HG03565 (cell line): ENCODE measurements around the gene SSBP3.

Experiments used
- ATAC-seq: cut with Tn5 transposase; IDR thresholded peaks from one replicate; pipeline ENCODE4 v1.9.1; 2021; ENCODE audit warnings: mild to moderate bottlenecking, moderate library complexity; ENCODE audit not compliant: unreplicated experiment

The SSBP3 gene

DNA sequence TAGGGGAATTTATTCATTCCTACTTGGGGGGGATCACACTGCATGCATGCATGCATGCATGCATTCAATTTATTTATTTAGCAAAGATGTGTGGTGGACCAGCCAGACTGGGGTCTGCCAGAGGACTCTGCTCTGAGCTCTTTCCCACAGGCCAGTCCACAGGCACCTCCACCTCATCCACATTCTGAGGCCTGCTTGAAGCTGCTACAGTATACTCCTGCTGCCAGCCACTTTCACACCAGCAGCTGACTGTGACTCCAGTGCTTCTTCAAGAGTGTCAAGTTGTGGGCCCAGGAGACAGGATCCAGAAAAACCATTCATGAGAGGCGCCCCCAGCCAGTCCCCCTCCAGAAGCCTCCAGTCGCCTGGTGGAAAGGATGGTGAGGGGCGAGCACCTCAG lies 30.9 kb downstream of the SSBP3 start:
- no peak for ATAC-seq

GRCh38 chr1:54374766-54375165 lies 31.4 kb downstream of the SSBP3 start:
- ATAC-seq: no peak

- no peak for ATAC-seq
These were observed 33.2 kb downstream of the SSBP3 start for GRCh38 chr1:54372978-54373377.

DNA sequence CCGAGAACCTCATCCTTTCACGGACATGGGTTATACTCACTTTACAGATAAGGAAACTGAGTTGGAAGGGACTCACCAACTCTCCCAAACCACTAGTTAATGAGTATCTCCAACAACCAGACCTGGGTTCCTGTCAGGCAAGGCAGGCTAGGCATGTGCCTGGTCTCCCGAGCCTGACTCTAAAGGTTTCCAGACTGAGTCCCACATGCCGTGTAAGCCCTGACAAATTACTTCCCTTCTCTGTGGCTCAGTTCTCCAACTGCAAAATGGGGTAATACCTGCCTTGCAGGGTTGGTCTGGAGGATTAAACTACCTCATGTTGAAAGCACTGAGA lies 34.3 kb downstream of the SSBP3 start:
- no peak for ATAC-seq

DNA sequence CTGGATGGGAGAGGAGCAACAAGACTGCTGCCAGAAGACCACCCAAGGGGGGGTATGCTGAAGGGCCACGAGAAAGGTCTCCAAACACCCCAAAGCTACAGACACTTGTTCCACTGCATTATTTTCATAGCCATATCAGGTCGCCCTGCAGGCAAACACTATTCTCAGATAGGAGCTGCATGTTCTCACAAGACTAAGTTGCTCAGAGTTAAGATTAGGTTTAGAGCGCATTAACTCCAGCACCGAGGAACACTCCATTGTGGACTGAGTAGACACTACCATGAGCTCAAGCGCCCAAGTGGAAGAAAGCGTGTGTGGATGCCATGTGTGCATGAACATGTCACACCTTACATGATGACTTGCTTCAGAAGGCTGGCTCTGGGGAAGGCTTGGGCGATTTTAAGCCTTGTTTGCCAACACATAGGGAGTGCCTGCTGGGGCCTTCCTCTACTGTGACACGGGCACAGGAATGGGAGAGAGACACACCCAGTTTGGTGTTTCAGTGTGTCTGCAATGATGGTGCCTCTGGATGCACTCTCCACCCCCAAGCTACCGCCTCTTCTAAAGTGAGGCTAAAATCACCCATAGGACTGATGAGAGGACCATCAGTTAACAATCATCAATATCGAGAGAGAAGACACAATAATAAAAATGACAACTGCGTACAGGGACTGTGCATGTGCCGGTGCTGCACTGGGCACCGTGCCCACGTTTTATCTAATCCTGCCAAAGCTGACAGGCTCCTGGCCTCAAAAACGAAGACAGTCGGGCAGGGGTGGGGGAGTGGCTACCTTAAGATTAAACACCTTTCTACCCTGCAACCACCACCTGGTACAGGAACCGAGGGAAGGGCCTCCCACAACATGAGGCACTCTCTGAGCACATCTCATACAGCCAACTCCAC lies 34.9 kb downstream of the SSBP3 start:
- no peak for ATAC-seq

- no peak for ATAC-seq
These were observed 35.8 kb downstream of the SSBP3 start for GRCh38 chr1:54370287-54370989.

DNA sequence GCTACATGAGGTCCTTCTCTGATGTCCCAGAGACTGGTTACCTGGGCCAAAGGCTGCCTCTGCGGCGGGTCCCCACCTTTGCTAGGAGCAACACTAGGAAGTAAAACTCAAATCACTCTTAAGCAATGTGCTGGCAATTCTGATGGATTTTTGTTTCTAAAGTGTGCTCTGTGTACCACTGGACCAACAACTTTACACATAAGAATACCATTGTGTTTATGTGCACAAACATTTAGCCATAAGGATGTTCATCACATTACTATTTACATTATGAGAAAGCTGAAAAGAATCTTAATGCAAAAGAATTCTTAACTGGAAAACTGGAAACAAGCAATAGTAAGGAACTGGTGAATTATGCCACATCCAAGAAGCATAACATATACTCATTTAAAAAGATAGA lies 38.6 kb downstream of the SSBP3 start:
- ATAC-seq: no peak

DNA sequence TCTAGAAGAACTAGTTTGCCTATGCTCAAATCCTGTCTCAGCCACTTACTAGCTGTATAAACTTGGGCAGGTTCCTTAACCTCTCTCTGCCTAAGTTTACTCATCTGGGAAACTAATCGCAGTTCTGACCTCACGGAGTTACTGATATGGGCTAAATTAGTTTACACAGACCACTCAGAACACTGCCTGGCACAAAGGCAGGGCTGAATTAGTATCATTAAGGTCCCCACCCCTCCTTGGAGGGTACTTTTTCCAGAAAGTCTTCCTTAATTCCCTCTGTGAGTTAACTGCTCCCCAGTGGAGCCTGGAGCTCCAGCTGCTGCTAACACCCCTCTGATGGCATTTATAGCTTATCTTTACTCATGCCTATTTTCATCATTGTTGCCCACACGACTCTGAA lies 40.3 kb downstream of the SSBP3 start:
- no peak for ATAC-seq

DNA sequence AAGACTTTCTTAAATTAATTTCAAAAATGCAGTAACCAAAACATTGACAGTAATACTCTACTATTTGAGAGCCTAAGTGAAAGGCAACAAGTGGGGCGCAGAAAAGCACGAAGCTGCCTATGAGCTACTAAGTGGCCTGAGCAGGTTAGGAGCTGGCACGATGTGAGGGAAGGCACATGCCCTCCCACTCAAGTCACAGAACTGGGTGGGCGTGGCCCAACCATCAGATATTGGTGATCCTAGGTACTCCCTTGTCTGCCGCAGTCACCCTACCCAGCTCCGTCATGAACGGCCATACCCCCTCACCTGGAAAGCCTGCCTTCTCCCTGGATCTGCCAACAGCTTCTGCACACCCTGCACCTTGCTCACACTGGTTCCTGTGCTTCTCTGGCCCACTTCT lies 40.8 kb downstream of the SSBP3 start:
- no peak for ATAC-seq

- no peak for ATAC-seq
These were observed 41.2 kb downstream of the SSBP3 start for GRCh38 chr1:54364995-54365394.

GRCh38 chr1:54364582-54364981 lies 41.6 kb downstream of the SSBP3 start:
- ATAC-seq: no peak

DNA sequence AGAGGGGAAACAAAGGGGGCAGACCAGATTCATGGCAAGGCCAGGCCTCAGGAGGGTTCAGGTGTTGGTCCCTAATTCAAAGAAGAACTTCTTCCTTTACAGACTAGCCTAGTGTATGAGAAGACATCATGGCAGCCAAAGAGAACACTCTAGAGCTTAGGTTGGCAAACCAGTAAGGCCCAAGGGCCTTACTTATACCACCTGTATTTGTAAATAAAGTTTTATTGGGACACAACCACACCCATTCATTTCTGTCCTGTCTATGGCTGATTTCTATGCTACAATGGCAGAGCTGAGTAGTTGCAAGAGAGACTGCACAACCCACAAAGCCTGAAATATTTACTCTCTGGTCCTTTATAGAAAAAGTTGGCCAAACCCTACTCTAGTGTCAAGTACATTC lies 42.3 kb downstream of the SSBP3 start:
- no peak for ATAC-seq

- ATAC-seq: no peak
These were observed 43.3 kb downstream of the SSBP3 start for GRCh38 chr1:54362881-54363340.

- ATAC-seq: no peak
These were observed 44.9 kb downstream of the SSBP3 start for GRCh38 chr1:54361342-54361741.

DNA sequence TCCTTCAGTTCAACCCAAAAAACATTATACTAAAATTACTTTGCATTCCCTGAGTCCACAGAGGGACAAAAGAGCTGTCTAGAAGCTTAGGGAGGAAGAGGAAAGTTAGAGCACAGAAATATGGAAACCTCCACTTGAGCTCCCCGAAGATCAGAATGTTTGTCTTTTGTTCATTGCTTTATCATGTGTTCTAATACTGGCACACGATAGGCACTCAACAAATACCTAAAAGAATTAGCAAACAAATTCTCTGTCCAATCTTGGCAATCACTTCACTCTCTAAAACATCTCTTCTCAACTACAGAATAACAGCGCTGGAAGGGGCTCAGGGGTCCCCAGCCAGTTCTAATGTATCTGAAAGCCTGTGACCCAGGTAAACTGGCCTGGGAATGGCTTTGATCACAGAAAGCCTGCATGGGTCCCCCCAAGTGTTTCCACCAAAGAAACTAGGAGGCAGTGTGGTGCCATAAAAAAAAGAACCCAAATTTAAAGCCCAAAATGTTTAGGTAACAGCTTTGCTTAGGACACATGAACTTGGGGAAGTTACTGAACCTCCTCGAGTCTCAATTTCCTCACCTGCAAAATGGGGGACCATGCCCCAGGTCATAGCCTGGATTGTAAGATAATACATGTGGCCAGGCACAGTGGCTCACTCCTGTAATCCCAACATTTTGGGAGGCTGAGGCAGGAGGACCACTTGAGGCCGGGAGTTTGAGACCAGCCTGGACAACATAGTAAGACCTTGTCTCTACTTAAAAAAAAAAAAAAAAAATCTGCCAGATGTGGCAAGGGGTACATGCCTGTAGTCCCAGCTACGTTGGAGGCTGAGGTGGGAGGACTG lies 45.8 kb downstream of the SSBP3 start:
- no peak for ATAC-seq

DNA sequence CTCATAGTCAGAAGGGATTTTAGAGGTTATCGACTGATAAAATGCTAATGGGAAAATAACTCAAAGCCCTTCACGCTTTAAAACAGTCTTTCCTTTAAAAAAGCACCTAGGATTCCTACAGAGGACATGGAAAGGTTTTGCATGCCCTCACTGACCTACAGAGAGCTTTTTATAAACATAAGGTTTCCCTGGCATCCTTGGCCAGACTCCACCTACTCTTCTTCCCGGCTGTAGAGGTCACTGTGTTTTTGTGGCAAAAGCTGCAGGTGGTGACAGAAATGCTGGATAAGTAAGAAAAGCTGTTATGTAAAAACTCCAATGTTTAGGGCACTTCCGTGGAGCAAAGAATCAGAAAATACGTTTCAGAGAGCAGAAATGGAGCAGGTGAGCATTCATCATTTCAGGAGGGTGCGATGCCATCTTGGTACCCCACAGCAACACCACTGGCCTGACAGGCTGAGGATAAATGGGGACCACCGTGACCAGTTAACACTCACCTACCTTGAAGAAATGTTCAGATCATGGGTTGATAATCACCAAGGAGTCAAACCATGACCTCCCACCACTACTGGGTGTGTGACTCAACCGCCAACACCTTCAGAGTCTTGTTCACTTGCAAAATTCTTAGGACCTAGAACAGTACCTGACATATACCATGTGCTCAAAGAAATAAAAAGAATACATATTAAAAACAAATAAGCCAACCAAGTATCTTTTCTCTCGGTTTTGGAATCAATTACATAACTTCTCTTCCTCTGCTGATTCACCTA lies 46.6 kb downstream of the SSBP3 start:
- no peak for ATAC-seq

GRCh38 chr1:54358503-54359168 lies 47.6 kb downstream of the SSBP3 start:
- no peak for ATAC-seq

- no peak for ATAC-seq
These were observed 48.2 kb downstream of the SSBP3 start for GRCh38 chr1:54357967-54358366.

DNA sequence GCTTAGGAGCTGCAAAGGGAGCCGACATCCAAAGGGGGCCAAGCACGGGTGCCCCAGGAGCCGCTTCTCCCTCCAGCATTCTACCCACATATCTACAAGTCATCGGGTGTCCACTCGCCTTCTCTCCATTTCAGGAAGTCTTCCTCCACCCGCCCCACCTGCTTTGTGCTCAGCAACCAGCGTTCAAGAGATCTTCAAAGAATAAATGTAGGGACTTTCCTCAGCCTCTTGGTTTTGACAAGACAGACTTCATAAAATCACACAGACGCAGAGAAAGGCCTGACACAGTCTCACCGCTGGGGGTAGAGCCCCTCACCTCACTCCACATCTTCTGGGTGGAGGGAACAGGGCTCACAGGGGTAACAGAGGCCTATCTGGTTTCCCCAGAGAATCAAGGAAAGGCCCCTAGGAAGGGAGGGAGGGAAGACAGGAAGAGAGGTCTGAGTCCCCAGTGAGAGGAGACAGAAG lies 49.5 kb downstream of the SSBP3 start:
- ATAC-seq: peak; percentile 43
